CD4-positive, alpha-beta T cell treated with Interleukin-21 for 1 hour (primary cell): Measurements from ENCODE around the gene ACAA2.
A peak's percentile ranks its signal among the peaks of the same experiment; 100 is the strongest.
"Not testable (repeated sequence)": the region's sequence is repeated elsewhere in the genome, so short reads cannot be mapped to it uniquely, and the experiment has no call there.

Experiments
- DNase-seq: peaks from one replicate; pipeline ENCODE4 v3.0.0-alpha.2; 2020

The ACAA2 gene

GRCh38 chr18:49808553-49809191 is 4.7 kb downstream of the ACAA2 start:
- DNase-seq, result not testable (repeated sequence)

GRCh38 chr18:49804096-49804495 is 9.2 kb downstream of the ACAA2 start:
- no peak for DNase-seq

DNA sequence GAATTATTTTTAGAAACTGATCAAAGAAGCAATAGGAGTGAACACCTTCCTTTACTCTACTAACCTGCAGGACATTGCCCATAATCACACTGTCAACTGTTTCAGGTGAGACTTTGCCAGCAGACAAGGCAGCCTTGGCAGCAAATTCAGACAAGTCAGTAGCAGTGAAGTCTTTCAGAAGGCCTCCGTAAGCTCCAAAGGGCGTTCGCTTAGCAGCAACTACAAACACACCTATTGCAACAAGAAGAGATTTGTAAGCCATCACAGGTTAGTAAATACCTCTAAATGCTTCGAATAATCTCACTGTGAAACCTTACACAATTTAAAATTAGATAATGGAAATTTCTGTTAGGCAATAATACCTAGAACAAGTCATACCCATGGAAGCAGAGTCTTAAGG is 10.7 kb downstream of the ACAA2 start:
- no peak for DNase-seq

DNA sequence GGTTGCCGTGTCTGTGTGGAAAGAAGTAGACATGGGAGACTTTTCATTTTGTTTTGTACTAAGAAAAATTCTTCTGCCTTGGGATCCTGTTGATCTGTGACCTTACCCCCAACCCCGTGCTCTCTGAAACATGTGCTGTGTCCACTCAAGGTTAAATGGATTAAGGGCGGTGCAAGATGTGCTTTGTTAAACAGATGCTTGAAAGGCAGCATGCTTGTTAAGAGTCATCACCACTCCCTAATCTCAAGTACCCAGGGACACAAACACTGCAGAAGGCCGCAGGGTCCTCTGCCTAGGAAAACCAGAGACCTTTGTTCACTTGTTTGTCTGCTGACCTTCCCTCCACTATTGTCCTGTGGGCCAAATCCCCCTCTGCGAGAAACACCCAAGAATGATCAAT is 12.8 kb downstream of the ACAA2 start:
- DNase-seq, result not testable (repeated sequence)

GRCh38 chr18:49799806-49800205 is 13.5 kb downstream of the ACAA2 start:
- DNase-seq, result not testable (repeated sequence)

- no peak for DNase-seq
Observed at GRCh38 chr18:49798001-49798400, 15.3 kb downstream of the ACAA2 start.

DNA sequence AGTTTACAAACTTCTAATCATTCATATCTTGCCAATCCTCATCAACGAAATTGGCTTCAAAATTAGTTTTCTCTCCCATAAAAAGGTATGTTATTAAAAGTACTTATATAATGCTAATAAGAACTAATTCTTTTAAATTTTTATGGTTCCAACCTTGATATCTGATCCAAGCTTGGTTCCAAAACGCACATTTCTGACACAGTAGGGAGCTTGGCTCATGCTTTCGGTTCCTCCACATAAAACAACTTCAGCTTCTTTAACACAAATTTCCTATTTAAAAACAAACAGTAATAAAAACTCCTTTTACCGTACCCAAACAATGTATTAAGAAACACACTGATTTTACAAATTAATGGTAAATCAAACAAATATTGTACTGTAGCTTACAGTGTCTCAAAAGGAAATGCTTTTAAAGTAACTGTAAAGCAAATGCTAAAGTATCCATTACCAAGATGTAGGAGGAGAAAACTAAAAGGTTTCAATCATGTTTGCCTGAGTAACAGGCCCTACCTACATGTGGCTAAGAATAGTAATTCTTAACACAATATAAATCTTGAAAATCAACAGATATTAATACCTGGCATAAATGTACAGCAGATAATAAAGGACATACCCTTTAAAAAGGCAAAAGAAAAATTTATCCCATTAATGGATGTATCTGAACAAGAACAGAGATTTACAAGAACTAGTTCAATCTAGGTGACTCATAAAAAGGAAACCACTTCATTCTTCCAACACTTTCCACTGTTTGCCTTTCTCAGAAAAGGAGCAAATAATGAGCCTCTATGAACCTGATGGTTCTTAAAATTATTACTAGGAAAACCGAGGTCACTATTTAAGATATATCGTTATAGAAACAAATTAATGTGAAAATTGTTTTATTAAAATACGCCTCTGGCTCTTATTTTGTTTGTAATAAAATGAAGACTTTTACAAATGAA is 17.5 kb downstream of the ACAA2 start:
- no peak for DNase-seq

GRCh38 chr18:49794743-49795142 is 18.6 kb downstream of the ACAA2 start:
- DNase-seq, result no peak

- DNase-seq, result not testable (repeated sequence)
Observed at GRCh38 chr18:49789560-49790134, 23.7 kb downstream of the ACAA2 start.

DNA sequence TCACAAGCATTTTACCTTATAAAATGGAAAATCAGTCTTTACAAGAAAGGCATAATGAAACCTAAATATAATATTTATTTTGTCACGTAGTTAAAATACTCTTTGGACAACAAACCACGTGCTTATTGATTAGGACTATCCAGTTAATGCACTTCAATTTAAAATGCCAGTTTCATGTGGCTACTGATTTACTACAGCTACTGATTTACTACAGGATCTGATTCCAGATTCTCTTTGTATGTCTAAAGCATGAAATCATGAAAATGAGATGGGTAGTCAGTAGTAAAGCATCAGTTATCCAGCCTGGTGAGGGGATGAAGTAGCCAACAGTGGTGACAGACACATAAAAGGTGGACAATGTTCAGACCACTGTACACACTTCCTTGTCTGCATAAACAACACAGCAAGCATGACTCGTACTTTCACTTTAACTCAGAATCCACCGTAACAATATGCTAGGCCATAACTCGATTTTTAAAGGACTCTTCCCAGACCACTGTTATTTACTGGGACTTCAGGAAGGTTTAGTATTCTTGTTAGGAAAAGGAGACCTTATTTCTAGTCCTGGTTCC is 24.9 kb downstream of the ACAA2 start:
- DNase-seq, result peak; percentile 13

DNA sequence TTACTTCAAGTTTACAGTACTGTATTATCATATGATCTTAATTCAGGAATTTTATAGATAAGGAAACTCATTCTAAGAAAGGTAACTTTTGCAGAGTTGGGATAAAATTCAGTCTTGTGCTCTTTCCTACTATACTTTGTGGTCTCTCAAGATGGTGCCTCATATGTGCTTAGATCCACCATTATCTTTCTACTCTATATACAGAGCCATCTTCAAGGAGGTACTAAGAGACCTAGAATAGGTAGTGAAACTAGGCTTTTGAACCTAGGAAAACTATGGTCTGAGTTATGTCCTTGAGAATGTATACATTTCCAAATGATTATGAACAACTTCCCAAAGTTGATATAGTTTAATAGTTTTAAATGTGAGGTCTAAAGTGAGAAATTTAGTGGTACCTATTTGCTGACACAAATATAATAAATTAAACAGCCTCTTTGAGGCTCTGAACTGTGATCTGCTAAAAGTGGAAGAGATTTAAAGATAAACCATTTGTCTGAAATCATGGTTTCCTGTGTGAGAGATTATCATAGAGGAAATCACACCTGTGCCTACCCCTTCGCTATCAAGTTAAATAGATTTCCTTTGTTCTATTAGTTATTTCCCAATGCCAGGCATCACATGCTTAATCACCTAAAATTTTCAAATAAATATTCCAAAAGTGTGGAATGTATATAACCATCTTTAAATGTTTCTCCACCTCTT is 27.2 kb downstream of the ACAA2 start:
- DNase-seq, result peak; percentile 44

DNA sequence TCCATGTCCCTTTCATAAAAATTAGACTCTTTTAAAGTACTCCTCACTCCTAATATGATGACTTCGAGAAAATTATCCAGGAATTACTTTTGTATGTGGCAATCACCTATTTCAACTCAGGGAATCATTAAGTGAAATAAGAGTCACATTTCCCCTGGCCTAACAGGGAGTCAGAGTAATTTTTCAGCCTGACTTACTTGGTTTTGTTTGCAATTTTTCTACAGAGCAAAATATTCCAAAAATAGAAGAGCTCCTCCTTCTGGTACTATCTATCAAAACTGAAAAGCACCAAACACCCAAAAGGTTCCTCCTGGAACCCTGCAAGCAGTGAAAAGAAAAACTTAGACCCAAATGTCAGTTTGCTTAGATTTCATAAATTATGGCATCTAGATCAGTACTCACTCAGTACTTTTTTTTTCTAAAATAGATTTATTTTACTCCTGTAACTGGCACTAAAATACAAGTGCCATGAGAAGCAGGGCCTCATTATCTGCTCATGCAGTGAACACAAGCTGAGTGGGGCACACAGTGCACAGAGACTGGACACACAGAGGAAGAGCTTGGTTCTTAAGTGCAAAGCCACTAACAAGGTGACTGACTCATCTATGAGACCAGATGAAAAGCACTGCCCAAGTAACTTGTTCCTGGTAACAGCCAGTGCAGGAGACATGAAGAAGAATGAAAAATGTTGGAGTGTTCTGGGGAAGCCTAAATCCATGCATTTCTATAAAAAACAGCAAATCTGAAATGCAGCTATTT is 28.7 kb downstream of the ACAA2 start:
- no peak for DNase-seq

DNA sequence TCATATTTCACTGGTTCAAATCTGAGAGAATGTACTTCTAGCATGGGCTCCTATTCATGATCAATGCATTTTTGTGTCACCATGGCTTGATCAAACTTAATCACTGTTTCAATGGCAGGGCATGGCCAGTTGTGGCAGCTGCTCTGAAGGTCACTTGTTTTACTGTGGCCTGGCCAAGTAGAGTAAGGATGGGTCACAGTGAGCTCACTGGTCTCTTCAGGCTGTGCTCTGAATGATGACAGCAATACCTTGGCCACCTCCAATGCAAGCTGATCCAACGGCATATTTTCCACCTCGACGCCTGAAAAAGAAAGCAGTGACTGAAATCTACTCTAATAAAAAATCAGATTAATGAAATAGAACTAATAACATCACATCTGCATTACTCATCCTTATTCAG is 29.7 kb downstream of the ACAA2 start:
- not testable (repeated sequence) for DNase-seq

DNA sequence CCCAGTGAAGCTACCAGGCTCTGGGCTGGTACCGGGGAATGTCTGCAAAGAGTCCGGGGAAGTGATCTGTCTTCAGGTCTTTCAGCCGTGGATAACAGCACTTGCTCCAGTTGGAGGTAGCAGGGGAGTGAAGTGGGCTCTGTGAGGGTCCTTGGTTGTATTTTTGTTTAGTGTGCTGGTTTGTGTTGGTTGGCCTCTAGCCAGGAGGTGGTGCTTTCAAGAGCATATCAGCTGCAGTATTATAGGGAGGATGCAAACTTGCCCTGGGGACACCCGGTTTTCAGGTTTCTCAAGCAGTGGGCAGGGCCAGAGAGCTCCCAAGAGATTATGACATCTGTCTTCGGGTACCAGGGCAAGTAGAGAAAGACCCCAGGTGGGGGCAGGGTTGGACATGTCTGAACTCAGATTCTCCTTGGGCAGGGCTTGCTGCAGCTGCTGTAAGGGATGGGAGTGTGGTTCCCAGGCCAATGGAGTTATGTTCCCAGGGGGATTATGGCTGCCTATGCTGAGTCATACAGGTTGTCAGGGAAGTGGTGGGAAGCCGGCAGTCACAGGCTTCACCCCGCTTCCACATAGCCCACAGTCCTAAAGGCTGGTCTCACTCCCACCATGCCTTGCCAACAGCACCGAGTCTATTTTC is 34.4 kb downstream of the ACAA2 start:
- DNase-seq, result no peak

DNA sequence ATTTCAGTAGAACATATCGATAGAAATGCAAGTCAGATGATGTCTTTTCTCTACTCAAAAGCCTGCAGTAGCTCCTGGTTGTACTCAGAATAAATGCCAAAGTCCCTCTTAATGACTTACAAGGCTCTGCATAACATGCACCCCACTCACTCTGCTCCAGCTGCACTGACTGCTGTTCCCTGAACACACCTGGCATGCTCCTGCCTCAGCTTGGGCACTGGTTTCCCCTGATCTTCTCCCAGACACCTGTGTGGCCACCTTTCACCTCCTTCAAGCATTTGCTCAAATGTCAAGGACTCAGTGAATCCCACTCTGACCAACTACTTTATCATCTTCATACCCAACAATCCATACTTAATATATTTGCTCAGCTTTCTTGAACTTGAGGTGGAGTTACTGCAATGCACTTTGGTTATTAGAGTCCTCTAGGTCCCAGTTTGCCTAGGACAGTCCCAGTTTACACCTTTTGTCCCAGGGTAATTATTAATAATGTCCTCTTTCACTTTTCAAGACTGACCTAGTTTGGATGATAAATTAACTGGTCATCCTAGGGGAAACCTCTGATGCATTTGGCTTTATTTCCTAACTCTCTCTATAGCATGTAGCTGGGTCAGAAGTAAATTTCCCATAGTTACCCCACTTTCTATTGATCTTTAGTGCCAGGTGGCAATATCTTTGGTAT is 44.1 kb downstream of the ACAA2 start:
- no peak for DNase-seq

DNA sequence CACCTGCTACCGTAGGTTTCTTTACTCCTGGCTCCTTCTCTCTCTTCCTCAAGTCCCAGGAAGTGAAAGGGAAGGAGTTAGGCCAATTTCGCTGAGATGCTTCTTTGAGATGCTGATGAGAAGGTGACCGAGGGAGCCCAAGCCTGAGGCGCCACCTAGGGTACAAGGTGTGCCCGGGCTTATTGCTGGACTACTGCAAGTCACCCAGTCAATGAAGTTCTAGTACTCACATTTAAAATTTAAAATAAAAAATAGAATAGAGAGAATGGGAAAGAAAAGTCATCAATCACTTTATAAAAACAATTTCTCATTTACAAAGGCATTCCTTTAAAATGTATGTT is 45.3 kb downstream of the ACAA2 start:
- DNase-seq, result no peak

DNA sequence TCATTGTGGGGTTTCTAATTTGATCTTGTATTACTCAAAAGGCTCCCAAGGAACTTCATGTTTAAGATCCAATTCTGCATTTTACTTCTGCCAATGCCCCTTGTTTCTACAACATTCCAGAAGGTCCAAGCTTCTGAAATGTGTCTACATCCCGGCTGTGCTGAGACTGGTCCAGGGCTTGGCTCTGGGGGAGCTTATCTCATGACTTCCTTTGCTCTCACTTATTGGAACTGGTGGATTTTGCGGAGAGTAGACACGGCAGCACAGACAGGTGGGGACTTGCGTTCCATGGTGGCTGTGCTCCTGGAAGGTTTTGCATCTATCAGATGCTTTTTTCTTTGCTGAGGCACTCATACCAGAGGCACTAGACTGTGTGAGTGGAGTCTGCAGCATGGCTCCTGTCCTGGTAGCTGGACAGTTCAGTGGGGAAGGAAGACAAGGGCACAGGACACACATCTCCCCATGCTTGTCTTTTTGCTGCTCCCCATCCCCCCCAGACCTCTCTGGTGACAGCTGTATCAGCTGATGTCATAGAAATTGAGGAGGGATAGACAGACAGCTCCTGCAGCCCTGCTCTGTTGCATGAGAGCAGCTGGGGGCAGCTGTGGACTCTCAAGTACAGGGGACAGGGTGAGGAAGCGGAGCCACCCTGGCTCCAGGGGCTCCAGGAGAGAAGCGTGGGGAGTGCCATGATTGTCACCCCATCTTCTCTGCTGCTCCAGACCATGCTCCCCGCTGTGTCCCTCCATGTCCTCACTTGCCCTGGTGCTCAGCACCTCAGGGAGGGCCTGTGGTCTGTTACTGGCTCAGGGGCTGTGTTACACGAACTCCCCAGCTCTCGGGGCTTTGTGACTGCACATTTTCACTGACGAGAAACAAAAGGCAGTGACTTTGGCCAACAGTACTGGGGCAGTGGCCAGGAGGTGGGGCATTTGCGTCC is 46.0 kb downstream of the ACAA2 start:
- no peak for DNase-seq

GRCh38 chr18:49766646-49767045 is 46.7 kb downstream of the ACAA2 start:
- DNase-seq, result no peak

DNA sequence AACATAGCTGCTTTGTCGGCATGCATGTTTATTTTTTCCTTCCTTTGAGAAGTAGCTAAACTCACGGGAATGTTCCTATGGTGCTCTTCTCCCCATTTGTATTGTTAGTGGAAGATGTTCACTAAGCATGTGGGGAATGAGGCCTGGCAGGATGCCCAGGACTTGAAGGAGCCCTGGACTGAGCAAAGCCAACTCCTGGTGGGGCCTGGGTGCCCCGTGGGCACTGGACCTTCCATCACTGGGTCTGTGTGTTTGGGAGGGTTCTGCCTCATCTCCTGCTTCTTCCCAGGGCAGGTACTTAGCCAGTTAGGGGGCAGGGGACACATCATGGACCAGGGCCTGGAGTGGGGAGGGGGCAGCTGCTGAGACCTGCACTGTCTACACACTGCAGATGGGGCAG is 49.3 kb downstream of the ACAA2 start:
- DNase-seq, result no peak

DNA sequence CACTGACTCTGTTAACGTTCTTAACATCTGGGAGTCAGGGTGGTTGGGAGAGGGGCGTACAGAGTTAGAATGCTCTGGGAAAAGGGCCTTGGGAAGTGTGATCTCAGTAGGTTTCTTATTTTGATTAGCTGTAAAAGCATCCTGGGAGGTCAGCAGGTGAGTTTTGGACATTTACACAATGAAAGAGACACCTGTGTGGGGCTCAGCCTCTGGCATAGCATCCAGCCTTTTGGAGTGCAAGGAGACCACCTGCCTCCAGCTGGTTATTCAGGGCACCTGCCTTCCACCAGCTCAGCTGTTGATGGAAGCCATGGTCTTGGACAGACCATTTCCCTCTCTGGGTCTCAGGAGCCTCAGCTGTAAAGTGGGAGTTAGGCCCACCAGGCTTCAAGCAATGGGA is 49.7 kb downstream of the ACAA2 start:
- DNase-seq, result no peak
